SK-N-SH (cell line): ENCODE measurements around the gene PPP1R15B.

Source experiments
- CHD2 ChIP-seq: fragments of 150-350 bp; IDR thresholded peaks from 2 replicates; pipeline ENCODE4 v1.6.1; 2018; ENCODE audit warnings: low read length; ENCODE audit not compliant: partially characterized antibody
- EZH2phosphoT487 ChIP-seq: fragments of 200-600 bp; sonication (generic); IDR thresholded peaks from 2 replicates; pipeline ENCODE4 v1.6.1; 2017; ENCODE audit warnings: low read depth, mixed run types, mild to moderate bottlenecking, antibody characterized with exemption, moderate library complexity, borderline replicate concordance
- FOXJ3 ChIP-seq: sonication (generic); formaldehyde crosslinking; IDR thresholded peaks from 2 replicates; pipeline ENCODE4 v1.5.1; 2020; ENCODE audit warnings: mild to moderate bottlenecking, missing genetic modification reagents
- GABPA ChIP-seq: IDR thresholded peaks from 2 replicates; pipeline ENCODE4 v1.4.0; 2012; ENCODE audit warnings: low read depth, mild to moderate bottlenecking
- NFIC ChIP-seq: IDR thresholded peaks from 2 replicates; pipeline ENCODE4 v1.4.0; 2012; ENCODE audit warnings: borderline replicate concordance
- NRF1 ChIP-seq: IDR thresholded peaks from 2 replicates; pipeline ENCODE4 v1.6.1; 2012; ENCODE audit warnings: low read depth, mild to moderate bottlenecking, low read length
- TF ChIP-seq, protein P1 (sequence below): IDR thresholded peaks from 2 replicates; pipeline ENCODE4 v1.4.0; 2012; ENCODE audit warnings: low read depth, borderline replicate concordance
- TF ChIP-seq, protein P2 (sequence below): fragments of 200-600 bp; sonication (generic); IDR thresholded peaks from 2 replicates; pipeline ENCODE4 v1.6.1; 2017; ENCODE audit warnings: antibody characterized with exemption, mild to moderate bottlenecking, moderate library complexity

GRCh38 chr1:204383163-204383904, 28.3 kb downstream of the PPP1R15B start:
- TF ChIP-seq, protein P1, sequence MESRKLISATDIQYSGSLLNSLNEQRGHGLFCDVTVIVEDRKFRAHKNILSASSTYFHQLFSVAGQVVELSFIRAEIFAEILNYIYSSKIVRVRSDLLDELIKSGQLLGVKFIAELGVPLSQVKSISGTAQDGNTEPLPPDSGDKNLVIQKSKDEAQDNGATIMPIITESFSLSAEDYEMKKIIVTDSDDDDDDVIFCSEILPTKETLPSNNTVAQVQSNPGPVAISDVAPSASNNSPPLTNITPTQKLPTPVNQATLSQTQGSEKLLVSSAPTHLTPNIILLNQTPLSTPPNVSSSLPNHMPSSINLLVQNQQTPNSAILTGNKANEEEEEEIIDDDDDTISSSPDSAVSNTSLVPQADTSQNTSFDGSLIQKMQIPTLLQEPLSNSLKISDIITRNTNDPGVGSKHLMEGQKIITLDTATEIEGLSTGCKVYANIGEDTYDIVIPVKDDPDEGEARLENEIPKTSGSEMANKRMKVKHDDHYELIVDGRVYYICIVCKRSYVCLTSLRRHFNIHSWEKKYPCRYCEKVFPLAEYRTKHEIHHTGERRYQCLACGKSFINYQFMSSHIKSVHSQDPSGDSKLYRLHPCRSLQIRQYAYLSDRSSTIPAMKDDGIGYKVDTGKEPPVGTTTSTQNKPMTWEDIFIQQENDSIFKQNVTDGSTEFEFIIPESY: no peak
- TF ChIP-seq FOXJ3 (CRISPR knock-in tag) (no peak), EZH2phosphoT487 (no peak), GABPA (no peak), NRF1 (no peak), NFIC (no peak), CHD2 (no peak)
- TF ChIP-seq, protein P2, sequence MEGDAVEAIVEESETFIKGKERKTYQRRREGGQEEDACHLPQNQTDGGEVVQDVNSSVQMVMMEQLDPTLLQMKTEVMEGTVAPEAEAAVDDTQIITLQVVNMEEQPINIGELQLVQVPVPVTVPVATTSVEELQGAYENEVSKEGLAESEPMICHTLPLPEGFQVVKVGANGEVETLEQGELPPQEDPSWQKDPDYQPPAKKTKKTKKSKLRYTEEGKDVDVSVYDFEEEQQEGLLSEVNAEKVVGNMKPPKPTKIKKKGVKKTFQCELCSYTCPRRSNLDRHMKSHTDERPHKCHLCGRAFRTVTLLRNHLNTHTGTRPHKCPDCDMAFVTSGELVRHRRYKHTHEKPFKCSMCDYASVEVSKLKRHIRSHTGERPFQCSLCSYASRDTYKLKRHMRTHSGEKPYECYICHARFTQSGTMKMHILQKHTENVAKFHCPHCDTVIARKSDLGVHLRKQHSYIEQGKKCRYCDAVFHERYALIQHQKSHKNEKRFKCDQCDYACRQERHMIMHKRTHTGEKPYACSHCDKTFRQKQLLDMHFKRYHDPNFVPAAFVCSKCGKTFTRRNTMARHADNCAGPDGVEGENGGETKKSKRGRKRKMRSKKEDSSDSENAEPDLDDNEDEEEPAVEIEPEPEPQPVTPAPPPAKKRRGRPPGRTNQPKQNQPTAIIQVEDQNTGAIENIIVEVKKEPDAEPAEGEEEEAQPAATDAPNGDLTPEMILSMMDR: no peak
